Neural cell (in vitro differentiated cells): ENCODE data around the gene MDN1. TPM values are rescaled to one million over a fixed set of nuclear protein-coding genes. Genes with fewer than 3 reads are reported as not detected.

Source experiments
- H2AFZ ChIP-seq: fragments of 200-600, 300-800 bp; sonication (generic), shearing (Covaris generic); 2 replicates; pipeline ENCODE4 v1.6.0; 2014; ENCODE audit warnings: low read depth, mild to moderate bottlenecking, antibody characterized with exemption, low read length, moderate library complexity
- H3F3A ChIP-seq: fragments of 200-600 bp; shearing (Covaris generic); 2 replicates; pipeline ENCODE4 v1.6.1; 2016; ENCODE audit warnings: mild to moderate bottlenecking, moderate library complexity, mixed read lengths, antibody characterized with exemption, low read length; ENCODE audit not compliant: insufficient read depth, poor library complexity, severe bottlenecking
- H3K27ac ChIP-seq: fragments of 200-600, 300-800 bp; sonication (generic), shearing (Covaris generic); 2 replicates; pipeline ENCODE4 v1.5.1; 2014; ENCODE audit warnings: mild to moderate bottlenecking, low read length, moderate library complexity
- H3K27me3 ChIP-seq: fragments of 300-800, 200-600 bp; sonication (generic), shearing (Covaris generic); 2 replicates; pipeline ENCODE4 v1.6.0; 2014; ENCODE audit warnings: mild to moderate bottlenecking, low read depth, low read length, moderate library complexity; ENCODE audit not compliant: insufficient read depth
- H3K36me3 ChIP-seq: fragments of 300-800, 200-600 bp; sonication (generic), shearing (Covaris generic); 2 replicates; pipeline ENCODE4 v1.5.1; 2014; ENCODE audit warnings: mild to moderate bottlenecking, antibody characterized with exemption, low read length, moderate library complexity; ENCODE audit not compliant: insufficient read depth
- H3K4me2 ChIP-seq: fragments of 300-800, 200-600 bp; sonication (generic), shearing (Covaris generic); 2 replicates; pipeline ENCODE4 v1.6.0; 2014; ENCODE audit warnings: mild to moderate bottlenecking, low read length
- H3K4me3 ChIP-seq: fragments of 300-800, 200-600 bp; sonication (generic), shearing (Covaris generic); 2 replicates; pipeline ENCODE4 v1.5.1; 2014; ENCODE audit warnings: mild to moderate bottlenecking, low read length, moderate library complexity
- H3K79me2 ChIP-seq: fragments of 200-600 bp; shearing (Covaris generic); replicated peaks from 2 replicates; pipeline ENCODE4 v1.6.0; 2014; ENCODE audit warnings: mild to moderate bottlenecking, low read length, moderate library complexity; ENCODE audit not compliant: insufficient read depth
- H3K9ac ChIP-seq: fragments of 300-800, 200-600 bp; sonication (generic), shearing (Covaris generic); 2 replicates; pipeline ENCODE4 v1.6.1; 2016; ENCODE audit warnings: mild to moderate bottlenecking, low read length, mixed read lengths
- H3K9me2 ChIP-seq: fragments of 200-600 bp; shearing (Covaris generic); 2 replicates; pipeline ENCODE4 v1.6.1; 2016; ENCODE audit warnings: mild to moderate bottlenecking, low read length, mixed read lengths; ENCODE audit not compliant: insufficient read depth
- H3K9me3 ChIP-seq: fragments of 200-600, 300-800 bp; sonication (generic), shearing (Covaris generic); 2 replicates; pipeline ENCODE4 v1.6.1; 2016; ENCODE audit warnings: mild to moderate bottlenecking, mixed run types, low read length, moderate library complexity, mixed read lengths
- H4K20me1 ChIP-seq: fragments of 200-600 bp; shearing (Covaris generic); 2 replicates; pipeline ENCODE4 v1.6.1; 2016; ENCODE audit warnings: mild to moderate bottlenecking, mixed run types; ENCODE audit not compliant: insufficient read depth
- CTCF ChIP-seq: fragments of 450-650 bp; IDR thresholded peaks from 2 replicates; pipeline ENCODE4 v1.5.1; 2014; ENCODE audit warnings: antibody characterized with exemption, mild to moderate bottlenecking, moderate library complexity; ENCODE audit not compliant: poor library complexity, severe bottlenecking
- EP300 ChIP-seq: fragments of 450-650 bp; conservative IDR thresholded peaks from 2 replicates; pipeline ENCODE4 v1.6.1; 2014; ENCODE audit warnings: antibody characterized with exemption, mild to moderate bottlenecking, moderate library complexity; ENCODE audit not compliant: poor library complexity, severe bottlenecking
- EZH2 ChIP-seq: fragments of 200-600, 300-800 bp; shearing (Covaris generic), sonication (generic); IDR thresholded peaks from 2 replicates; pipeline ENCODE4 v1.6.1; 2014; ENCODE audit warnings: antibody characterized with exemption, low read length, borderline replicate concordance, mild to moderate bottlenecking; ENCODE audit not compliant: insufficient read depth, poor library complexity, severe bottlenecking
- MXI1 ChIP-seq: fragments of 450-650 bp; conservative IDR thresholded peaks from 2 replicates; pipeline ENCODE4 v1.6.1; 2014; ENCODE audit warnings: antibody characterized with exemption, mild to moderate bottlenecking; ENCODE audit not compliant: poor library complexity, severe bottlenecking
- POLR2AphosphoS5 ChIP-seq: IDR thresholded peaks from 2 replicates; pipeline ENCODE4 v1.6.1; 2012
- RAD21 ChIP-seq: fragments of 450-650 bp; conservative IDR thresholded peaks from 2 replicates; pipeline ENCODE4 v1.6.1; 2014; ENCODE audit warnings: antibody characterized with exemption, mild to moderate bottlenecking, moderate library complexity
- REST ChIP-seq: IDR thresholded peaks from 2 replicates; pipeline ENCODE4 v1.6.1; 2012; ENCODE audit warnings: borderline replicate concordance
- SMC3 ChIP-seq: fragments of 450-650 bp; conservative IDR thresholded peaks from 2 replicates; pipeline ENCODE4 v1.6.1; 2014; ENCODE audit warnings: antibody characterized with exemption, mild to moderate bottlenecking, moderate library complexity; ENCODE audit not compliant: poor library complexity
- TAF1 ChIP-seq: IDR thresholded peaks from 2 replicates; pipeline ENCODE4 v1.6.1; 2012; ENCODE audit warnings: low read depth
- polyA plus RNA-seq: library from polyadenylated mRNA; depleted of rRNA; stranded (reverse); fragments of >200 nt; gene quantifications from 2 replicates; pipeline ENCODE4 v1.2.3, GENCODE V29; 2014

MDN1 gene
- polyA plus RNA-seq, 1 donor from 2014 or later = 17.8 TPM

DNA sequence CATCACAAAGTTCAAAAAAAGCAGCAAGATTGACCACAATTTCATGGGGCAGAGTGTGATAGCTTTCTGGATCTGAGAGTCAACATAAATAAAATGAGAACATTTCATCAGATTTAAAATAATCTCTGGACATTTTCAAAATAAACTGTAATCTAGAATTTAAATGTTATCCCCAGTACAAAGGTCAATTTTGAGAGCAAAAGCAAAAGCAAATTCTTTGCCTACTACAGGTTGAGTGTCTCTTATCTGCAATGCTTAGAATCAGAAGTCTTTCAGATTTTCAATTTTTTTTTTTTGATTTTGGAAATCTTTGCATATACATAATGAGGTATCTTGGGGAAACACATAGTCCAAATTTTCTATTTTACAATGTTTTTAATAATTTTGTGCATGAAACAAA is 113.5 kb downstream of the MDN1 start:
- H3K4me3 ChIP-seq = no peak overlapping the region
- no peak overlapping the region for H2AFZ ChIP-seq
- no peak overlapping the region for H3K9ac ChIP-seq
- H3F3A ChIP-seq = no peaks in the 10 kb centered on the region
- TF ChIP-seq POLR2AphosphoS5 (no peak), REST (no peak), EP300 (no peak)
- H3K9me3 ChIP-seq = no peaks in the 10 kb centered on the region
- no peaks in the 10 kb centered on the region for H3K36me3 ChIP-seq
- H3K4me2 ChIP-seq = no peak overlapping the region
- no peaks in the 10 kb centered on the region for H3K9me2 ChIP-seq
- no peaks in the 10 kb centered on the region for H4K20me1 ChIP-seq
- no peak overlapping the region for H3K27ac ChIP-seq
- H3K79me2 ChIP-seq = no peaks in the 10 kb centered on the region
- H3K27me3 ChIP-seq = no peaks in the 10 kb centered on the region

DNA sequence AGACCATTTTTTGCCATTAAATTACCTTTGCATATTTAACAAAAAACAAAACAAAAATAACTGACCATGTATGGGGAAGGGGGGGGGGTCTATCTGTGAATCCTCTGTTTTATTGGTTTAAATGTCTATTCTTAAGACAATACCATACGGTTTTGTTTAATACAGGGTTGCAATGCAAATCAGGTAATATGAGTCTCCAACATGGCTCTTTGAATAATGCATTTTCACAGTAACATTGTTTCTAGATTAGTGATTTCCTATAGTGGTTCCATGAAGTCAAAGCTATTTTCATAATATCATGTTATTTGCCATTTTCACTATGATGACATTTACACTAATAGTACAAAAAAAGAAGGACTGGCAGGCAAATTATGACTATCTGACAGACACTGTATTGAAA is 116.3 kb downstream of the MDN1 start:
- H3K27me3 ChIP-seq = no peaks in the 10 kb centered on the region
- no peak overlapping the region for H3K27ac ChIP-seq
- H3K36me3 ChIP-seq = no peaks in the 10 kb centered on the region
- no peak overlapping the region for H3K4me3 ChIP-seq
- H3K4me2 ChIP-seq = no peak overlapping the region
- H2AFZ ChIP-seq = no peak overlapping the region
- H3K9me3 ChIP-seq = no peaks in the 10 kb centered on the region
- H3K79me2 ChIP-seq = no peaks in the 10 kb centered on the region
- H3K9ac ChIP-seq = no peak overlapping the region
- no peak for TF ChIP-seq MXI1
- peak; percentile 65 for TF ChIP-seq EP300
- TF ChIP-seq CTCF = no peak
- no peak for TF ChIP-seq REST
- TF ChIP-seq SMC3 = no peak
- no peak for TF ChIP-seq EZH2
- TF ChIP-seq POLR2AphosphoS5 = no peak
- no peak for TF ChIP-seq TAF1
- no peak for TF ChIP-seq RAD21
- H4K20me1 ChIP-seq = no peaks in the 10 kb centered on the region
- no peaks in the 10 kb centered on the region for H3F3A ChIP-seq
- no peaks in the 10 kb centered on the region for H3K9me2 ChIP-seq
